Measurements from ENCODE around the gene MINDY2. TPM values are rescaled to one million over a fixed set of nuclear protein-coding genes. Genes with fewer than 3 reads are reported as not detected.
A peak's percentile ranks its signal among the peaks of the same experiment; 100 is the strongest.

Gene MINDY2
- total RNA-seq, 4 donors from 2014 or later = 7.1 to 22.0 (median 9.8) TPM

GRCh38 chr15:58771621-58772250 is 634 bp downstream of the MINDY2 start:
- intact Hi-C loops (cut with DNase I; ENCODE audit: low total_unique reads) (loop anchor here (1.0 to 10.0 kb wide), 9 partner anchors 22 to 666 kb away; partner anchors contain the start of genes ADAM10, FAM81A, MYO1E and RNF111), in situ Hi-C loops (cut with MboI; ENCODE audit: low sequenced_read_pairs in 4 of 4) (loop anchor here in 1 of 4 donors (25.0 kb wide), 1 partner anchor 534 kb away; no protein-coding TSS in a partner anchor)
- Histone ChIP-seq H3K27me3 (no peaks in the 10 kb centered on the region), H3K4me3 (peak overlapping the region; percentile 68 to 97 (median 92)), H3K27ac (peak overlapping the region; percentile 92 to 99 (median 98)), H3K4me1 (peaks cover 40 to 50% of the 10 kb centered on the region in 2 donors), H3K9me3 (no peaks in the 10 kb centered on the region), H3K36me3 (no peaks in the 10 kb centered on the region)
- DNase-seq (peak; percentile 34 to 49), ATAC-seq (peak; percentile 38 to 39)
- no peak for TF ChIP-seq CTCF (IDR thresholded peaks at IDR 0.05 in 4 of 5, conservative IDR thresholded peaks at IDR 0.05 in 1 of 5)
- TF ChIP-seq POLR2A (IDR thresholded peaks at IDR 0.05) = no peak

- no peaks in the 10 kb centered on the region for H3K9me3 ChIP-seq
- TF ChIP-seq CTCF (IDR thresholded peaks at IDR 0.05 in 4 of 5, conservative IDR thresholded peaks at IDR 0.05 in 1 of 5) = no peak
- TF ChIP-seq POLR2A (IDR thresholded peaks at IDR 0.05) = no peak
- H3K4me3 ChIP-seq = peak overlapping the region; percentile 68 to 97 (median 92)
- H3K36me3 ChIP-seq = no peaks in the 10 kb centered on the region
- peak overlapping the region; percentile 92 to 99 (median 98) for H3K27ac ChIP-seq
- no peaks in the 10 kb centered on the region for H3K27me3 ChIP-seq
- intact Hi-C loops (cut with DNase I; ENCODE audit: low total_unique reads) (loop anchor here (5.0 to 10.0 kb wide), 5 partner anchors 214 to 664 kb away; partner anchors contain the start of genes FAM81A, MYO1E and RNF111), in situ Hi-C loops (cut with MboI; ENCODE audit: low sequenced_read_pairs in 4 of 4) (loop anchor here in 1 of 4 donors (25.0 kb wide), 1 partner anchor 536 kb away; no protein-coding TSS in a partner anchor)
- peaks cover 40 to 50% of the 10 kb centered on the region in 2 donors for H3K4me1 ChIP-seq
- no peak for ATAC-seq
- DNase-seq = no peak
These were observed 1.9 kb downstream of the MINDY2 start for GRCh38 chr15:58773024-58773423.

- Histone ChIP-seq H3K27me3 (no peaks in the 10 kb centered on the region), H3K27ac (no peak overlapping the region), H3K4me1 (peaks cover 38 to 47% of the 10 kb centered on the region in 2 donors), H3K36me3 (no peaks in the 10 kb centered on the region), H3K9me3 (no peaks in the 10 kb centered on the region), H3K4me3 (no peak overlapping the region)
- in situ Hi-C loops (cut with MboI; ENCODE audit: low sequenced_read_pairs in 4 of 4) = no loop called here
- intact Hi-C loops (cut with DNase I; ENCODE audit: low total_unique reads) = loop anchor here (10.0 kb wide), 1 partner anchor 599 kb away; the partner anchor contains the start of gene MYO1E
- DNase-seq = no peak
- TF ChIP-seq CTCF (IDR thresholded peaks at IDR 0.05 in 4 of 5, conservative IDR thresholded peaks at IDR 0.05 in 1 of 5) = no peak
- no peak for TF ChIP-seq POLR2A (IDR thresholded peaks at IDR 0.05)
- no peak for ATAC-seq
These were observed 4.3 kb downstream of the MINDY2 start for GRCh38 chr15:58775402-58775801.

GRCh38 chr15:58777107-58777506 is 6.0 kb downstream of the MINDY2 start:
- intact Hi-C loops (cut with DNase I; ENCODE audit: low total_unique reads) = loop anchor here (10.0 kb wide), 1 partner anchor 598 kb away; the partner anchor contains the start of gene MYO1E
- DNase-seq = no peak

More at GRCh38 chr15:58777107-58777506, 6.0 kb downstream of the MINDY2 start:
- Histone ChIP-seq H3K27ac (no peak overlapping the region), H3K36me3 (no peaks in the 10 kb centered on the region), H3K4me3 (no peak overlapping the region), H3K9me3 (no peaks in the 10 kb centered on the region), H3K27me3 (no peaks in the 10 kb centered on the region), H3K4me1 (peaks cover 35 to 45% of the 10 kb centered on the region in 2 donors)
- TF ChIP-seq CTCF (IDR thresholded peaks at IDR 0.05 in 4 of 5, conservative IDR thresholded peaks at IDR 0.05 in 1 of 5) (no peak), POLR2A (IDR thresholded peaks at IDR 0.05) (no peak)
- in situ Hi-C loops (cut with MboI; ENCODE audit: low sequenced_read_pairs in 4 of 4) = no loop called here
- no peak for ATAC-seq

Measured in gastrocnemius medialis (tissue), 4 donors.